Renal cortical epithelial cell (primary cell): ENCODE data around the gene USP36. TPM values are rescaled to one million over a fixed set of nuclear protein-coding genes. Genes with fewer than 3 reads are reported as not detected.
A peak's percentile ranks its signal among the peaks of the same experiment; 100 is the strongest.
"Not testable (repeated sequence)": the region's sequence is repeated elsewhere in the genome, so short reads cannot be mapped to it uniquely, and the experiment has no call there.

Source experiments
- DNase-seq: peaks from one replicate; pipeline ENCODE4 v3.0.0-alpha.2; 2011; ENCODE audit warnings: low read depth
- total RNA-seq: library from RNA; depleted of rRNA; stranded (reverse); fragments of >200 nt; gene quantifications from 2 replicates; pipeline ENCODE4 v1.2.3, GENCODE V29; 2014

Gene USP36
- total RNA-seq, 1 donor from 2014 or later, result 33.5 TPM

DNA sequence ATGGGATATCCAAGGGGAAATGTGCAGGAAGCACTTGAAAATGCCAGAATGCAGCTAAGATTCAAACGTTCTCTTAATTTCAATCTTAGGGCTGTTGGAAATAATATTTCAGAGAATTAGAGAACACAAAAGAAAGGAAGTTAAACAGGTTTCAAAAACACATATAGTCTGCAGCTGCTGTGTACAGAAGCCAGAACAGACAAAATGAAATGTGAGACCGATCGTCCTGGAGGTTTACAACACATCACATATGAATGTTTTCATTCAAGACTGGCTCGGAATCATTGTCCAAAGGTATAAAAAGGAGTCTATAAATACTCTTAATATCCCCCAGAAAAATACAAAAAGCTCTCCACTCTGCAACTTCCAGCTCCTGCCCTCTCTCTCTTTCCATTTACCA is 72.8 kb downstream of the USP36 start:
- no peak for DNase-seq

DNA sequence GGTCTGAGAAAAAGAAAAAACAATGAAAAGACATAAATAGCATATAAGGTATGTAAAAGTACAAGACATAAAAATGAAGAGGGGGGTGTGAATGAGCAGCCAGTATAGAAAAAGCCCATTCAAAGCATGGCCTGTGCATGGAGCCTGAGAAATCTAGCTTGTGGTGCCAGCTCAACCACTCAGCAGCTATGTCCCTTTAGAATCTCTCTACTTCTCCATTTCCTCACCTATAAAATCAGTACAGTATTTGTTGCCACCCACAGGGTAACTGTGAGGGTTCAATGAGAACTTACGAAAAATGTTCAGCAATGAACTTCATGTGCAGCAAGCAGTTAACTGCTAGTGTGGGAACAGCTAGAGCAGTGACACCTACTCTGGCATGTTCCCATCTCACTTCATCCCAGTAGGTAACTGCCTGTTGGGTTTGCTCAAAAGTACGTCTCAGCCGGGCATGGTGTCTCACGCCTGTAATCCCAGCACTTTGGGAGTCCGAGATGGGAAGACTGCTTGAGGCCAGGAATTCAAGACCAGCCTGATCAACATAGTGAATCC is 73.8 kb downstream of the USP36 start:
- DNase-seq, result no peak

DNA sequence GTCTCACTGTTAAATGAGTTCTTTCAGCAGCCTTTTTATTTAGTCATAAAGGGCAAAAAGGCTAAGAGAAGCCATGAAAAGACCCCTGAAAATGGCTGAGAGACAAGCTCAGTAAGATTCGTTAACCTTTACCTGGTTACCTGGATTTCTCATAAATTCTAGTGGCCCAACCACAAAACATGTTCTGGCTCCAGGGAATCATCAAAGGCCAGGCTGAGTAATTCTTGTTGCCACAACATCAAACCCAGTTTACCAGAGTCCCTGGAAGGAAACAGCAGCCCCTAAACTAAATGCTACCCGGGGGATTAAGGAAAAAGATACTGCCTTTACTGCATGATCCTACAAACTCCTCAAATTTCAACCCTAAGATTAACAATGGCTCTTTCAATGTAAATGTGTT is 74.4 kb downstream of the USP36 start:
- DNase-seq, result peak; percentile 47

DNA sequence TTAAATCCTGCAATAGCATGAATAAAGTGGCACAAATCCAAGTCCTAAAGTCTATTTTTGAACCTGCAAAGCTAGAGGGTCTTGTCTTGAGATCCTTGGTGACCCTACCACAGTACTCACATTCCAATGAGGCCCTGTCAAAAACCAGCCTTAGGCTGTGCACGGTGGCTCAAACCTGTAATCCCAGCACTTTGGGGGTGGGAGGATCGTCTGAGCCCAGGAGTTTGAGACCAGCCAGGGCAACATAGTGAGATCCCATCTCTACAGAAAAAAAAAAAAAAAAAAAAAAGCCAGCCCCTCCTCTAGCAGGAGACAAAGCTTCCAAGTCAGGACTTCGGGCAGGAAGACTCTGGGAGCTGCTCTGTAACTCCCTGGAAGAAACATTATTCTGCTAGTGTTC is 74.8 kb downstream of the USP36 start:
- no peak for DNase-seq

DNA sequence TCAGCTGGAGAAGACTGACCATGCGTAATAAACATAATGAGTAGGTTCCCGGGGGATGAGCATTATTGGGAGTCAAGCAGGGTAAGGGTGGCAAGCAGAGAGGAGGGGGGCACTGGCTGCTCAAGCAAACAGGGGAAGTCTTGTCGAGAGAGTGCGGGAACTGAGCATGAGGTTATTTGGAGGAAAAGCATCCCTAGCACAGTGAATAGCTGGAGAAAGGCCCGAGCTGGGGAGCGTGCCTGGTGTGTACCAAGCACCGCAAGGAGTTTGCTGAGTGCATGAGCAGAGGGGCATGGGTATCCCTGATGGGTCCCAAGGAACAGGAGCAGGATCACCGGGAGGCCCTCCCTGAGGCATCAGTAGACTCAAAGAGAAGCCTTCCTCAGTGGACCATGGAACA is 75.7 kb downstream of the USP36 start:
- no peak for DNase-seq

DNA sequence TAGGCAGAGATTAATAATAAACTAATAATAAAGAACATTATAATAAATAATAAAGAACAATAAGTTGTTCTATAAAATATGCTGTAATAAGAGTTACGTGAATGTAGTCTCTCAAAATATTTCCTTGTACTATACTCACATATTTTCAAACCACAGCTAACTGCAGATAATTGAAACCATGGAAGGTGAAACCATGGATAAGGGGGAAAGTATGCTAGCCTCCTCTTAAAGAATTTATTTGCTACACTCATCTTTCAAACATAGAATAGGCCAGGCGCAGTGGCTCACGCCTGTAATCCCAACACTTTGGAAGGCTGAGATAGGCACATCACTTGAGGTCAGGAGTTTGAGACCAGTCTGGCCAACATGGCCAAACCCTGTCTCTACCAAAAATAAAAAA is 77.1 kb downstream of the USP36 start:
- no peak for DNase-seq

DNA sequence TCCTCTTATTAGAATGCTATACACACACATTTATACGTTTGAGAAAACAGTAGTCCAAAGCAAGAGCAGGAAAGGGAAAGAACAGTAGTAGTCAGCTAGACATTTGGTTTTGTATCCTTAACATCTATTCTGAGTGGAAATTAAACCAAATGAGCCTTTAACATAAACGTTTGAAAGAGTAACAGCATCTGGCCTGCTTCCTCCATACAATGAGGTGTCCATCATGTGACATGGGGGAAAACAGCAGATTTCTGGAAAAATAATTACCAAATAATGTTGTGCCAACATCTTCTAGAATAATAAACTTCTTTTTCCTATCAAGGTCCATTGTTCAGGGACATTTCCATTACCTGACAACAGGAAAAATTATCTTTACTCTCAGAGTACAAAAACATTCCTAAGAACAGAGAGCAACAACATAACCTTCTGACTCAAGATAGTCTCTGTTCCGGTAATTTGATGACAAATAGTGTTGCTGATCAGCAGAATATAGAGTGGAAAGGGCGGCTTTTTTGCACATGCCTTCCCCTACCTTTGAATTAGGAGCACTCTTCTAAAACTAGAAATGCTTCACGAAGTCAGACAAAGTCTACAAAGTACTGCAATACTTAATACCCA is 78.7 kb downstream of the USP36 start:
- DNase-seq, result no peak

DNA sequence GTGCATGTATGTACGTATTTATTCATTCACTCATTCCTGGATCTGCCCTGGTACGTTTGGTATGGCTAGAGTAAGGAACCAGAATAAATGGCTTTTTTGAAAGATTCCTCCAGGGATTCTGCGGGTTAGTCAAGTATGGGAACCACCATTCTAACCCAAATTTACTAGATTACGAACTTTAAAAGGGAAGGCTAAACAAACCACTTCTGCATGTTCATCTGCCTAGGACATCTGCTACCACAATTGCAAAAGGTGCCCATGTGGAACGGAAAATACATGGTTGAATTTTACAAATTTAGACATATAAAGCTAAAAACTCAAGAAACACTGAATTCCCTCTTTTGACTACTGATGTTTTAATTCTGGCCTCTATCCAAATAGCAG is 80.7 kb downstream of the USP36 start:
- no peak for DNase-seq

DNA sequence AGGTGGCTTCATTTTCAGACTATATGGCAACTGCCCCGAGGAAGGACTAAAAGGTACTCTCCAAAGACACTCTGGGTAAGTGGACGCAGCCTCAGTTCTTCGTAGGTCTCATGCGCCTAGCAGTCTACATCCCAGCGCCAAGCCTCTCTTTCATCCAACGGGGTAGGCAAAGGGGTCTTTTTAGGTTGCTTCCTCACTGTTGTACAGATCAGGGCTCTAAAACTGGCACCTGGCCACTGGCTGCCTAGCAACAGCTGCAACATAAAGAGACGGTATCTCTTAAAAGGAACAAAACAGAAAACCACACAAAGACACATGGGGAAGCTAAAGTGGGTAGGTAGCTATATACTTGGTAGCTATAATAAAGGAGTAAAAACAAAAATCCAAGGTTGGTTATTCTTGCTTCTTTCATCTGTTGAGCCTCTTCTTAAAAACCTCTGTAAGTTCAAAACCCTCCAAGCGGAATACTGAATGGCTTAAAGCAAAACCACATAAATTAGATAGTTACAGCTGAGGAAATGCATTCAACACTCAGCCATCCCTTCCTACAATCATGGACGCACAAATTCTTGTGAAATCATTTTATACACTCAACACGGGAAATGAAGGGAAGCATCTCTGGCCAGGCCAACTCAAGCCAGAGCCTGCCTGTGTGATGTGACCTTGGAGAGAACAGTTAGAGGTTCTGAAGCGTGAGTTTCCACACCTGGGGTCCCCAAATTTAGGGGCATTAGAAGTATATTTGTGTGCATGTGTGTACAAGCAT is 81.2 kb downstream of the USP36 start:
- DNase-seq, result no peak

DNA sequence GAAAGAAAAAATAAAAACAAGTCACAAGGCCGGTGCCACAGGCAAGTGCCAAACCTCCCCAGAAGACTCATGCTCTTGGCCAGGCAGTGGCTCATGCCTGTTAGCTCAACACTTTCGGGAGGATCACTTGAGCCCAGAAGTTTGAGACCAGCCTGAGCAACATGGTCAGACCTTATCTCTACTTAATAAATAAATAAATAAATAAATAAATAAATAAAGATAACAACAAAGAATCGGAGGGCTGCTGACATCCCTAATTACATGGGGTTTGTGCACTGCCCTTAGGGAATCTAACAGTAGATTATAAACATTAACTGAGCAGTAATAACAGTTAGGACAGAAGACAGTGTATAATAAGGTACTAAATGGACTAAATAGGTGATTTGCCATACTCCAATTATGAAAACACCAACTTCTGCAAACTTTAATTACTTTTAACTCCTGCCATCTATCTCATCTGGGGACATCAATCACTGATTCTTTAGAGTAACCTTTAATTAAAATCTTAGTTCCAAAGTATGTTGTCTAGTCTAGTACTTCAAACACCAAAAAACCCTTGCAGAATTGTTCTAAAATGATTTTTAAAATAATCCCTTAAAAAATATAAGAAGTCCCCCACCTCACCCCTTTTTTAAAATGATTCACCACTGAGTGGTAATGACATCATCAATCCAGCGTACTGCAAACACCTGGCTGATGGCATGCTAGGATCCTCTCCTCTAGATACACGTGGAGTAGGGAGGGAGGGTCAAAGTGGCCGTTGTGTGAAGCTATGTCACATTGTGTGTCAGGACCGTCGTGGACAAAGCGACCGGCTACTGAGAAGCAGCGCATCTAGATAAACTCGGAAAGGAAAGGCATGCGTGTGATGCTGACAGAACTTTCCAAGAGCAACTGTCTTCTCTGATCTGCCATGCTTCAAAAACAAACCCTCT is 87.0 kb downstream of the USP36 start:
- DNase-seq, result no peak

DNA sequence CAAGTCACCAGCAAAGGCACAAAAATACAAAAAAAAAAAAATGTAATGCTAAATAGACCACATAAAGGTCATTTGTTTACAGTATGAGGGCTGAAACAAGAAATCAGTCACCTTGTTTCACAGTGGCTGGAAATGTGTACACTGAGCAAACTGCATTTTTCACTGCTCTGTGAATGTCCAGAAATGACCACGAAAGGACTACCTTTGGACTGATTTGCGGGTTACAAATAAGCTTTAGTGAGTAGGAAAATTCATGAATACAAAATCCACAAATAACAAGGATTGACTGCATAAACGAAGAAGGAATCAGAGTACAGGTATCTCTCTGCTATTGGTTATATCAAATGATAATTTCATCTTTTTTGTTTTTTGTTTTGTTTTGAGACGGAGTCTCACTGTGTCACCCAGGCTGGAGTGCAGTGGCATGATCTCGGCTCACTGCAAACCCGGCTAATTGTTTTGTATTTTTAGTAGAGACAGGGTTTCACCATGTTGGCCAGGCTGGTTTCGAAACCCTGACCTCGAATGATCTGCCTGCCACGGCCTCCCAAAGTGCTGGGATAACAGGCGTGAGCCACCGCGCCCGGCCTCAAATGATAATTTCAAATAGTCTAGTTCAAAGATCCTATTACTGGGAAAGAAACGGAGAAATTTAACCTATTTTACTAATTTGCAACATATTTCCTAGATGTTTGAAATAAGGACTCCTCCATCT is 89.0 kb downstream of the USP36 start:
- no peak for DNase-seq

DNA sequence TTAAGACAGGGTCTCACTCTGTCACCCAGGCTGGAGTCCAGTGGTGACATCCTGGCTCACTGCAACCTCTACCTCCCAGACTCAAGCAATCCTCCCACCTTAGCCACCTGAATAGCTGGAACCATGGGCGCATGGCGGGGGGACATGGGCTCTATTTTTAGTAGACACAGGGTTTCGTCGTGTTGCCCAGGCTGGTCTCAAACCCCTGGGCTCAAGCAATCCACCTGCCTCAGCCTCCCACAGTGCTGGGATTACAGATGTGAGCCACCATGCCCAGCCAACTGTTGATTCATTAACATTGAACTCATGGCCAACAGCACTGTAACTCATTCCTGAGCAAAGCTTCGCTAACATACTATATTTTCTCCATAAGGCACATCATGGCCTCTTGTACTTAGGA is 89.6 kb downstream of the USP36 start:
- not testable (repeated sequence) for DNase-seq

DNA sequence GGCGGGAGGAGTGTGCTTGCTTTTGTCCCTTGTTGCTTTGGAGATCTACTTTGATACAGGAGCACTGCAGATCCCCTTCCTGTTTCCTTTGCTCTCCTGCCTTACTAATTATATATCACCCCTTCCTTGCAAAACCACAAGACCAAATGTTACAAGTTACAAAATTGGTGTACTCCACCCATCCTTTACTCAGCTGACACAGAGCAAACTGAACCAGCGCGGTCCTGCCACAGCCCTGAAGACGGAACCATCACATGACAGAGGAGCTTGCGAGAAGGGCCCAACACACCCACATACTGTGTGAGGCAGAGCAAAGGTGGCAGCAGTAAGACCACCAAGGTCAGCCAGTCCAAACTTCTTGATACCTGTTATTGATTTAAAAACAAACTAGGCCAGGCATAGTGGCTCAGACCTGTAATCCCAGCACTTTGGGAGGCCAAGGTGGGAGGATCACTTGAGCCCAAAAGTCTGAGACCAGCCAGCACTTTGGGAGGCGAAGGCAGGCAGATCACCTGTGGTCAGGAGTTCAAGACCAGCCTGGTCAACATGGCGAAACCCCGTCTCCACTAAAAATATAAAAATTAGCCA is 91.8 kb downstream of the USP36 start:
- DNase-seq, result no peak

DNA sequence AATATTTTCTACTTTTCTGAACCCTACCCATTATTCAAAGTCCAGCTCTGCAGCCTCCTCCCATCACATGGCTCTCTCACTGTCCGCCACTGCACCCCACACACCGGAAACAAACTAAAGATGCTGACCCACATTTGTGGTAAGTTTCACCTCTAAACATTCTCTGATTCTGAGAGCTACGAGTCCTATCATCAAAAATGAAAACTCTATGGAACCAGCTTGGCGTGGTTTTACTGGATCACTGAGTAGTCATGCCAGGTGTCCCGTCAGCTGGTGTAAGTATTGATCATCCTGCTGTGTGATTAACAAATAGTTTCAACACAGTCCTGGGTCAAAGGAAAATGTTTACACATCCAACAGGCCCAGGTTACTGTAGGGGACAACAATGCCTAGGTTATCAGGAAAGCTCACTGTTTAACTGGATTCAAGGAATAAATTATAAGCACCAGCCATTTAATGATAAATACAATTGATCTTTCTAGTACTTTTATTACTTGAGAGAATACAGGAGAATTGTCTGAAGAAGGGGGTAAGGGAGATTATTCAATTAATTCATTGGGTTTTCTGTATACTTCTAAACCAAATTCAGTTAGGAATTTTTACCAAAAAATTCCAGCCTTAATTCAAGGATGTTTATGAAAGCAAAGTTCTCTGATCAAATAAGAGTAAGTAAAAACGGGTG is 92.4 kb downstream of the USP36 start:
- no peak for DNase-seq

DNA sequence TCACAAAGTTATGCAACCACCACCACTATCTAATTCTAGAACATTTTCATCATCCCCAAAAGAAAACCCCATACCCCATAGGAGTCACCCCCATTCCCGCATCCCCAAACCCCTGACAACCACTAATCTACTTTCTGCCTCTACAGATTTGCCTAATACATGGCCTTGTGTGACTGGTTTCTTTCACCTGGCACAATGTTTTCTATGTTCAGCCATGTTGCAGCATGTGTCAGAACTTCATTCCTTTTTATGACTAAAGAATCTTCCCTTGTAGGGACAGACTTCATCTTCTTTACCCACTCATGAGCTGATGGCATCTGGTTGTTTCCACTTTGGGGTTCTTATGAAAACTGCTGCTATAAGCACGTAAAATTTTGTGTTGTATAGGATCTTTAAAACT is 93.1 kb downstream of the USP36 start:
- no peak for DNase-seq

DNA sequence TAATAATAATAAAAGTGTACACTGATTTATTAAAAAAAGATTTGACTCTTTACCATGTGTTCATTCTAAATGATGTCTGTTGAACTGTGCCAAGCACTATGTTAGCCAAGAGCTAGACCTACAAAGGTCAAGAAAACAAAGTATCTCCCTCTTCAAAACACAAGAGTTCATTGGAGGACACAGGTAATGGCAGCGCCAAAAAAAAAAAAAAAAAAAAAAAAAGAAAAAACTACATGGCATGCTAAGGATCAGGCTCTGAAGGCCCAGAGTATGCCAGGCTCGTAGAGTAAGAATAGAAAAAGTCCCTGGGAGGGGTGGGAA is 93.7 kb downstream of the USP36 start:
- DNase-seq, result no peak

DNA sequence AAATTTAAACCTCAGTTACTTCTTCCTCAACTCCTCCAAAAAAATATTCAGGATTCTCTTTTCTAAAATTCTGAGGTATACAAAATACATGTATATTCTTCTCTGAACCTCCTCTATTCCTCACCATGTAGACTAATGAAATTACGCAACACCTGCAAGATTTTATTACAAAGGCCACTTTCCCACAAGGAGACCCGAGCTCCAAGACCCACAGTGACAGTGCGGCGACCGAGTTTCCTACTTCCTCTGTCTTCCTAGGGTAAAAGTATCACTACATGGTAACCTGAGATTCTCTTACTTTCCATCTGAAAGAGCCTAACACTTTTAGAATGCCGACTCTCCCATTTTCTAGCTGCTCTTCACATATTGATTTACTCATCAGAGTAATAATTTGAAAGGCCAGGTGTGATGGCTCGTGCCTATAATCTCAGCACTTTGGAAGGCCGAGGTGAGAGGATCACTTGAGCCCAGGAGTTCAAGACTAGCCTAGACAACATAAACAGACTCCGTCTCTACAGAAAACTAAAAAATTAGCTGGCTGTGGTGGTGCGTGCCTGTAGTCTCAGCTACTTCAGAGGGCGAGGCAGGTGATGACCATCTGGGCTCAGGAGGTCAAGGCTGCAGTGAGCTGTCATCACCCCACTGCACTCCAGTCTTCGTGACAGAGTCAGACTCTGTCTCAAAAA is 94.2 kb downstream of the USP36 start:
- DNase-seq, result no peak
